ENCODE measurements around the gene CLEC20A. TPM values are rescaled to one million over a fixed set of nuclear protein-coding genes. Genes with fewer than 3 reads are reported as not detected.
A peak's percentile ranks its signal among the peaks of the same experiment; 100 is the strongest.

Gene CLEC20A
- total RNA-seq, 1 experiment from 2014 or later = not detected

DNA sequence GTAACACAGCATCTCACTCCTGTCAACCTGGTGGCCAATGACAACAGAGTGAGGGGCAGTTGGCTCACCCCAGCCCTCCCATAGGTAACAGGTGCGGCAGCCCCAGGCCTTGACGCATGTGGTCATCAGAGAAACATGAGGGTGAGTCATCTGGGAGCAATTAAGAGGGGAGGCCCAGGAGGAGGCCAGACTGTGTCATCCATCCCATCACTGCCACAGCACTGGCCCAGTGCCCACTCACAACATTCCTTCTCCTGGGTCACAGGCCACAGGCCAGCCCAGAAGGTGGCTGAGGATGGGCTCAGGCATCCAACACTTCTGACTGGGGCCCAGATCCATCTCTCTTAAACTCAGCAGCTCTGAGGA is 33.3 kb upstream of the CLEC20A start:
- Histone ChIP-seq H3K36me3 (ENCODE audit: low read depth, low read length) (no peaks in the 10 kb centered on the region), H3F3A (ENCODE audit: low read length, unreplicated experiment) (no peaks in the 10 kb centered on the region), H3K9ac (ENCODE audit: low read length) (0 out of 2 replicates have a peak overlapping the region, but pooled peaks have one; percentile 24), H3K9me2 (replicated peaks; ENCODE audit: low read length) (no peaks in the 10 kb centered on the region), H3K79me2 (ENCODE audit: low read length) (no peaks in the 10 kb centered on the region), H3K27me3 (ENCODE audit: low read length) (no peaks in the 10 kb centered on the region), H3K4me3 (ENCODE audit: low read length) (no peak overlapping the region), H3K4me2 (ENCODE audit: low read length) (peak overlapping the region; percentile 65), H3K9me3 (ENCODE audit: low read length) (no peaks in the 10 kb centered on the region), H3K4me1 (ENCODE audit: insufficient read depth, low read length) (peaks cover 32% of the 10 kb centered on the region), H2AFZ (ENCODE audit: low read length) (no peak overlapping the region), H3K27ac (ENCODE audit: low read length) (peak overlapping the region; percentile 79), H4K20me1 (ENCODE audit: low read length) (no peaks in the 10 kb centered on the region)
- ChIA-PET CTCF (interaction anchor here (0.6 kb wide), 1 partner anchor 233 kb away, joined by 4 read pairs; no protein-coding TSS in a partner anchor), POLR2A (ENCODE audit: unreplicated experiment) (no interaction called here)
- BruUV-seq (replicated peaks) = no TSS peak
- peak; percentile 74 for ATAC-seq
- peak; percentile 91 for DNase-seq
- TF ChIP-seq EZH2 (IDR thresholded peaks at IDR 0.05; ENCODE audit: low read length, unreplicated experiment) = no peak
- no peak for TF ChIP-seq EZH2phosphoT487 (IDR thresholded peaks at IDR 0.05; ENCODE audit: borderline replicate concordance, low read length)
- TF ChIP-seq CTCF (conservative IDR thresholded peaks at IDR 0.05; ENCODE audit: low read depth, low read length) = no peak
- intact Hi-C loops (cut with micrococcal nuclease) = loop anchor here (5.0 to 10.0 kb wide), 2 partner anchors 218 to 365 kb away; no protein-coding TSS in a partner anchor

GRCh38 chr1:178529364-178530036 is 32.7 kb upstream of the CLEC20A start:
- Histone ChIP-seq H3K4me1 (ENCODE audit: insufficient read depth, low read length) (peaks cover 32% of the 10 kb centered on the region), H3K9me3 (ENCODE audit: low read length) (no peaks in the 10 kb centered on the region), H3K36me3 (ENCODE audit: low read depth, low read length) (no peaks in the 10 kb centered on the region), H3F3A (ENCODE audit: low read length, unreplicated experiment) (no peaks in the 10 kb centered on the region), H3K9me2 (replicated peaks; ENCODE audit: low read length) (no peaks in the 10 kb centered on the region), H3K4me2 (ENCODE audit: low read length) (peak overlapping the region; percentile 65; the same call in 1 of the 2 replicates), H3K79me2 (ENCODE audit: low read length) (no peaks in the 10 kb centered on the region), H2AFZ (ENCODE audit: low read length) (no peak overlapping the region), H3K27ac (ENCODE audit: low read length) (peak overlapping the region; percentile 40), H3K27me3 (ENCODE audit: low read length) (no peaks in the 10 kb centered on the region), H3K4me3 (ENCODE audit: low read length) (no peak overlapping the region), H3K9ac (ENCODE audit: low read length) (no peak overlapping the region), H4K20me1 (ENCODE audit: low read length) (no peaks in the 10 kb centered on the region)
- no peak for DNase-seq
- ChIA-PET POLR2A (ENCODE audit: unreplicated experiment) (no interaction called here), CTCF (interaction anchor here (0.6 kb wide), 1 partner anchor 233 kb away, joined by 4 read pairs; no protein-coding TSS in a partner anchor)
- no peak for ATAC-seq
- intact Hi-C loops (cut with micrococcal nuclease) = loop anchor here (5.0 to 10.0 kb wide), 2 partner anchors 217 to 365 kb away; no protein-coding TSS in a partner anchor
- no TSS peak for BruUV-seq (replicated peaks)
- TF ChIP-seq CTCF (conservative IDR thresholded peaks at IDR 0.05; ENCODE audit: low read depth, low read length) (no peak), EZH2 (IDR thresholded peaks at IDR 0.05; ENCODE audit: low read length, unreplicated experiment) (no peak), EZH2phosphoT487 (IDR thresholded peaks at IDR 0.05; ENCODE audit: borderline replicate concordance, low read length) (no peak)

GRCh38 chr1:178528953-178529335 is 32.2 kb upstream of the CLEC20A start:
- BruUV-seq (replicated peaks) = no TSS peak
- no peaks in the 10 kb centered on the region for H3F3A ChIP-seq (ENCODE audit: low read length, unreplicated experiment)
- ChIA-PET CTCF (no interaction called here), POLR2A (ENCODE audit: unreplicated experiment) (no interaction called here)
- no peaks in the 10 kb centered on the region for H3K9me2 ChIP-seq (replicated peaks; ENCODE audit: low read length)
- no peaks in the 10 kb centered on the region for H3K36me3 ChIP-seq (ENCODE audit: low read depth, low read length)
- no peaks in the 10 kb centered on the region for H3K79me2 ChIP-seq (ENCODE audit: low read length)
- peak overlapping the region; percentile 40; the same call in 1 of the 2 replicates for H3K27ac ChIP-seq (ENCODE audit: low read length)
- no peak overlapping the region for H3K4me3 ChIP-seq (ENCODE audit: low read length)
- H3K9ac ChIP-seq (ENCODE audit: low read length) = no peak overlapping the region
- DNase-seq (no peak), ATAC-seq (no peak)
- H3K4me1 ChIP-seq (ENCODE audit: insufficient read depth, low read length) = peaks cover 32% of the 10 kb centered on the region
- no peak for TF ChIP-seq EZH2phosphoT487 (IDR thresholded peaks at IDR 0.05; ENCODE audit: borderline replicate concordance, low read length)
- 0 out of 2 replicates have a peak overlapping the region, but pooled peaks have one; percentile 65 for H3K4me2 ChIP-seq (ENCODE audit: low read length)
- H4K20me1 ChIP-seq (ENCODE audit: low read length) = no peaks in the 10 kb centered on the region
- intact Hi-C loops (cut with micrococcal nuclease) = no loop called here
- H3K9me3 ChIP-seq (ENCODE audit: low read length) = no peaks in the 10 kb centered on the region
- no peaks in the 10 kb centered on the region for H3K27me3 ChIP-seq (ENCODE audit: low read length)
- no peak overlapping the region for H2AFZ ChIP-seq (ENCODE audit: low read length)

Data from PC-3 (cell line).